GM19035 (cell line): Measurements from ENCODE around the gene CORO7.

Experiments
- ATAC-seq: cut with Tn5 transposase; IDR thresholded peaks from one replicate; pipeline ENCODE4 v1.9.1; 2021; ENCODE audit not compliant: unreplicated experiment

Gene CORO7

GRCh38 chr16:4385789-4386450 lies 30.5 kb downstream of the CORO7 start:
- ATAC-seq = no peak

- no peak for ATAC-seq
Measured at GRCh38 chr16:4385066-4385788, 31.2 kb downstream of the CORO7 start.

- no peak for ATAC-seq
Measured at GRCh38 chr16:4384509-4384942, 31.9 kb downstream of the CORO7 start.

GRCh38 chr16:4383591-4384444 lies 32.6 kb downstream of the CORO7 start:
- ATAC-seq = no peak

- no peak for ATAC-seq
Measured at GRCh38 chr16:4382795-4383357, 33.5 kb downstream of the CORO7 start.

GRCh38 chr16:4381935-4382794 lies 34.2 kb downstream of the CORO7 start:
- no peak for ATAC-seq

GRCh38 chr16:4381072-4381934 lies 35.1 kb downstream of the CORO7 start:
- no peak for ATAC-seq

- no peak for ATAC-seq
Measured at GRCh38 chr16:4380119-4381063, 36.0 kb downstream of the CORO7 start.

- no peak for ATAC-seq
Measured at GRCh38 chr16:4378999-4379690, 37.3 kb downstream of the CORO7 start.

GRCh38 chr16:4378161-4378666 lies 38.2 kb downstream of the CORO7 start:
- ATAC-seq = no peak

- no peak for ATAC-seq
Measured at GRCh38 chr16:4377573-4378154, 38.7 kb downstream of the CORO7 start.

GRCh38 chr16:4376893-4377572 lies 39.4 kb downstream of the CORO7 start:
- ATAC-seq = no peak

- ATAC-seq = no peak
Measured at GRCh38 chr16:4376126-4376892, 40.1 kb downstream of the CORO7 start.

- no peak for ATAC-seq
Measured at GRCh38 chr16:4375717-4376116, 40.7 kb downstream of the CORO7 start.

- no peak for ATAC-seq
Measured at GRCh38 chr16:4373909-4374742, 42.3 kb downstream of the CORO7 start.
